Heart right ventricle (tissue), 16 donors: ENCODE results near the gene RAPGEF3. TPM values are rescaled to one million over a fixed set of nuclear protein-coding genes. Genes with fewer than 3 reads are reported as not detected.

Experiments
- ATAC-seq, 8 donors: fragments of 200-7000 bp; cut with Tn5 transposase; one replicate each; pipeline ENCODE4 v1.9.1; 2020; ENCODE audit warnings: mild to moderate bottlenecking in 8 of 8, moderate library complexity in 8 of 8, moderate number of reproducible peaks in 1 of 8
- DNase-seq, 2 donors: peaks; one replicate each; pipeline ENCODE4 v3.0.0-alpha.2; 2020
- H3K27ac ChIP-seq, 10 donors: fragments of 200-600 bp; sonication (generic) in 2 of 10; one replicate each; pipeline versions ENCODE4 v1.5.0 to v1.8.0; 2020 to 2022; ENCODE audit warnings: mild to moderate bottlenecking in 3 of 10
- H3K27me3 ChIP-seq, 7 donors: fragments of 200-600 bp; one replicate each; pipeline ENCODE4 v1.8.0; 2021 to 2022; ENCODE audit warnings: mild to moderate bottlenecking in 2 of 7
- H3K36me3 ChIP-seq, 9 donors: fragments of 200-600 bp; sonication (generic) in 1 of 9; one replicate each; pipeline versions ENCODE4 v1.5.0 to v1.8.0; 2020 to 2022; ENCODE audit warnings: mild to moderate bottlenecking in 2 of 9
- H3K4me1 ChIP-seq, 9 donors: fragments of 200-600 bp; sonication (generic) in 1 of 9; one replicate each; pipeline versions ENCODE4 v1.5.0 to v1.8.0; 2020 to 2022; ENCODE audit warnings: mild to moderate bottlenecking in 4 of 9
- H3K4me3 ChIP-seq, 10 donors: fragments of 200-600 bp; sonication (generic) in 2 of 10; one replicate each; pipeline versions ENCODE4 v1.5.0 to v1.8.0; 2020 to 2022; ENCODE audit warnings: mild to moderate bottlenecking in 7 of 10, moderate library complexity in 2 of 10
- H3K9me3 ChIP-seq, 11 donors: fragments of 200-600 bp in 10 of 11; sonication (generic) in 2 of 11; one replicate each; pipeline versions ENCODE4 v1.5.0 to v1.8.0; 2013 to 2022; ENCODE audit warnings: mild to moderate bottlenecking in 2 of 11, control low read depth in 1 of 11, moderate library complexity in 1 of 11
- CTCF ChIP-seq, 9 donors: fragments of 200-600 bp; sonication (generic) in 2 of 9; IDR thresholded peaks; one replicate each; pipeline versions ENCODE4 v1.5.0 to v1.8.0; 2021 to 2022; ENCODE audit warnings: antibody characterized with exemption in 9 of 9, mild to moderate bottlenecking in 5 of 9, moderate library complexity in 1 of 9
- WGBS, 2 donors: extraction: QIAGEN DNeasy Blood & Tissue Kit; methylation state at CpG; one replicate each; pipeline ENCODE4 v1.1.7; 2013; ENCODE audit warnings: inconsistent platforms in 1 of 2; 5-methylcytosine and 5-hydroxymethylcytosine counted together
- intact Hi-C, 10 donors: fragments of 100-400 bp; cut with DNase I; formaldehyde crosslinking; loops; one replicate each; pipeline versions ENCODE4 v1.11.1 to v1.14.2; 2022
- polyA plus RNA-seq, 2 donors: library from polyadenylated mRNA; stranded (reverse); fragments of 200-250 nt; gene quantifications; one replicate each; pipeline ENCODE4 v1.2.3, GENCODE V29; 2013
- total RNA-seq, 10 donors: library from RNA; stranded (reverse); fragmentation: NEBNext Ultra II Directional in 3 of 10; extraction: Animal tissue kit (Norgen Biotek cat#: 25700) in 3 of 10; gene quantifications; one replicate each; pipeline versions ENCODE4 v1.2.1 to v1.2.4, GENCODE V29; 2021 to 2023
- donor health status: Arrhythmogenic right ventricular cardiomyopathy.
- donor health status: ischemic (EF 13 %, LVEDD 7.1; RV severe dilation, severe dysfunction).
- donor health status: healthy with polysubstance abuse.
- donor health status: DM: no; HTN: yes; CAD: no.
- donor health status: DM: no; HTN: no; CAD: no.
- donor health status: ischemic (EF 25% LVEDD 6.9; RV normal size, moderate dysfunction).
- donor health status: ischemic (EF 25% LVEDD 5.7; RV mildly dilated, moderate dysfunction).
- donor health status: healthy.
- donor health status: DM: yes; HTN: yes; CAD: no.
- donor health status: Ischemic cardiomyopathy.
- donor health status: ischemic (EF 35%, LVEDD 5.7; RV mildly dilated, moderate dysfunction).
- donor health status: nonischemic (EF 11% LVEDD 7.7; RV severe dilation, severe dysfunction).
- donor health status: DM: yes; HTN: yes; CAD: no.
- donor health status: PGD.
- donor health status: ischemic (EF 29% LVEDD 5.4; RV normal size, mild dysfunction).
- donor health status: nonischemic (EF 23%, LVEDD 6.1; RV moderate dilation, normal function).

The RAPGEF3 gene
- total and polyA plus RNA-seq, 12 donors = 9.5 to 173 (median 20.1) TPM

- H3K9me3 ChIP-seq = no peaks in the 10 kb centered on the region
- ATAC-seq (no peak), DNase-seq (peak in 1 of 2 donors; percentile 7)
- no peak for TF ChIP-seq CTCF (IDR thresholded peaks at IDR 0.05)
- WGBS, 2 donors = 84 to 85% methylated on average over 15 of the region's 15 CpGs
- intact Hi-C loops = no loop called here
- no peaks in the 10 kb centered on the region for H3K27me3 ChIP-seq
- peaks cover 0 to 32% (median 3%) of the 10 kb centered on the region in 9 donors for H3K4me1 ChIP-seq
- peak overlapping the region in 1 of 10 donors; percentile 64 for H3K27ac ChIP-seq
- no peak overlapping the region for H3K4me3 ChIP-seq
- peaks cover 0 to 98% (median 74%) of the 10 kb centered on the region in 9 donors for H3K36me3 ChIP-seq
Observed at GRCh38 chr12:47785036-47785886, 26.6 kb upstream of the RAPGEF3 start.

GRCh38 chr12:47783821-47784819 is 25.4 kb upstream of the RAPGEF3 start:
- no peak for ATAC-seq
- peaks cover 0 to 90% (median 62%) of the 10 kb centered on the region in 9 donors for H3K36me3 ChIP-seq
- intact Hi-C loops = loop anchor here in 3 of 10 donors (5.0 kb wide), 2 partner anchors 33 to 53 kb away; partner anchors contain the start of gene HDAC7 (in 1 of the 3)
- H3K27me3 ChIP-seq = no peaks in the 10 kb centered on the region
- H3K4me3 ChIP-seq = no peak overlapping the region
- H3K27ac ChIP-seq = peak overlapping the region in 3 of 10 donors; percentile 9 to 64 (median 18)
- no peak for DNase-seq
- H3K4me1 ChIP-seq = peaks cover under 1 to 44% (median 5%) of the 10 kb centered on the region in 9 donors
- WGBS, 2 donors = 84 to 86% methylated on average over 20 of the region's 20 CpGs
- TF ChIP-seq CTCF (IDR thresholded peaks at IDR 0.05) = no peak
- H3K9me3 ChIP-seq = no peaks in the 10 kb centered on the region

- H3K27me3 ChIP-seq = no peaks in the 10 kb centered on the region
Observed at GRCh38 chr12:47783024-47783755, 24.5 kb upstream of the RAPGEF3 start.

More at GRCh38 chr12:47783024-47783755, 24.5 kb upstream of the RAPGEF3 start:
- no peak for TF ChIP-seq CTCF (IDR thresholded peaks at IDR 0.05)
- Histone ChIP-seq H3K36me3 (peaks cover 0 to 81% (median 53%) of the 10 kb centered on the region in 9 donors), H3K27ac (peak overlapping the region in 3 of 10 donors; percentile 9 to 64 (median 18)), H3K9me3 (no peaks in the 10 kb centered on the region), H3K4me3 (no peak overlapping the region), H3K4me1 (peaks cover 5 to 53% (median 14%) of the 10 kb centered on the region in 9 donors)
- no peak for DNase-seq
- ATAC-seq = no peak
- 65 to 73% methylated on average over 17 of the region's 17 CpGs for WGBS, 2 donors
- intact Hi-C loops = loop anchor here in 3 of 10 donors (5.0 kb wide), 2 partner anchors 34 to 54 kb away; partner anchors contain the start of gene HDAC7 (in 1 of the 3)
